Esophagus squamous epithelium (tissue), 4 donors: Measurements from ENCODE around the gene SLITRK4.

Source experiments
- POLR2A ChIP-seq, 4 donors: fragments of 450-650 bp; IDR thresholded peaks; one replicate each; pipeline ENCODE4 v1.6.1; 2017; ENCODE audit warnings: antibody characterized with exemption in 4 of 4, mild to moderate bottlenecking in 4 of 4, moderate library complexity in 3 of 4
- TF ChIP-seq, protein P1 (sequence below), 6 experiments: fragments of 450-650 bp in 4 of 6; fragments of 200-600 bp in 2 of 6; sonication (generic) in 2 of 6; IDR thresholded peaks; one replicate each; pipeline ENCODE4 v1.5.1; 2016 to 2019; ENCODE audit warnings: antibody characterized with exemption in 6 of 6, mild to moderate bottlenecking in 4 of 6, moderate library complexity in 4 of 6

GRCh38 chrX:143632625-143633410 is 3.1 kb downstream of the SLITRK4 start:
- TF ChIP-seq, protein P1, sequence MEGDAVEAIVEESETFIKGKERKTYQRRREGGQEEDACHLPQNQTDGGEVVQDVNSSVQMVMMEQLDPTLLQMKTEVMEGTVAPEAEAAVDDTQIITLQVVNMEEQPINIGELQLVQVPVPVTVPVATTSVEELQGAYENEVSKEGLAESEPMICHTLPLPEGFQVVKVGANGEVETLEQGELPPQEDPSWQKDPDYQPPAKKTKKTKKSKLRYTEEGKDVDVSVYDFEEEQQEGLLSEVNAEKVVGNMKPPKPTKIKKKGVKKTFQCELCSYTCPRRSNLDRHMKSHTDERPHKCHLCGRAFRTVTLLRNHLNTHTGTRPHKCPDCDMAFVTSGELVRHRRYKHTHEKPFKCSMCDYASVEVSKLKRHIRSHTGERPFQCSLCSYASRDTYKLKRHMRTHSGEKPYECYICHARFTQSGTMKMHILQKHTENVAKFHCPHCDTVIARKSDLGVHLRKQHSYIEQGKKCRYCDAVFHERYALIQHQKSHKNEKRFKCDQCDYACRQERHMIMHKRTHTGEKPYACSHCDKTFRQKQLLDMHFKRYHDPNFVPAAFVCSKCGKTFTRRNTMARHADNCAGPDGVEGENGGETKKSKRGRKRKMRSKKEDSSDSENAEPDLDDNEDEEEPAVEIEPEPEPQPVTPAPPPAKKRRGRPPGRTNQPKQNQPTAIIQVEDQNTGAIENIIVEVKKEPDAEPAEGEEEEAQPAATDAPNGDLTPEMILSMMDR (IDR thresholded peaks at IDR 0.05) = no peak
- no peak for TF ChIP-seq POLR2A (IDR thresholded peaks at IDR 0.05)
